ENCODE data around the gene SORBS1. TPM values are rescaled to one million over a fixed set of nuclear protein-coding genes. Genes with fewer than 3 reads are reported as not detected.
A peak's percentile ranks its signal among the peaks of the same experiment; 100 is the strongest.

Gene SORBS1
- total RNA-seq, 2 donors from 2014 or later = 17.6 to 150 TPM

- H3K4me3 ChIP-seq = no peak overlapping the region
- no peak for DNase-seq
- H3K27me3 ChIP-seq = no peaks in the 10 kb centered on the region
- TF ChIP-seq CTCF (IDR thresholded peaks at IDR 0.05) = no peak
- H3K9ac ChIP-seq (ENCODE audit: low read depth in 2 of 2, low read length in 2 of 2) = no peak overlapping the region
- H3K9me3 ChIP-seq = no peaks in the 10 kb centered on the region
- H3K27ac ChIP-seq = peak overlapping the region; percentile 31
- intact Hi-C loops (cut with DNase I) = no loop called here
- no peaks in the 10 kb centered on the region for H3K36me3 ChIP-seq
- H3K4me1 ChIP-seq = peaks cover 11% of the 10 kb centered on the region
Measured at GRCh38 chr10:95293631-95294030, 267.5 kb downstream of the SORBS1 start.

- Histone ChIP-seq H3K9ac (ENCODE audit: low read depth in 2 of 2, low read length in 2 of 2) (peak overlapping the region; percentile 65 to 77), H3K27ac (peak overlapping the region; percentile 63), H3K4me1 (peaks cover 15% of the 10 kb centered on the region), H3K4me3 (peak overlapping the region; percentile 60), H3K36me3 (no peaks in the 10 kb centered on the region), H3K9me3 (no peaks in the 10 kb centered on the region), H3K27me3 (no peaks in the 10 kb centered on the region)
- DNase-seq = no peak
- intact Hi-C loops (cut with DNase I) = no loop called here
- TF ChIP-seq CTCF (IDR thresholded peaks at IDR 0.05) = no peak
Measured at GRCh38 chr10:95291365-95292039, 269.7 kb downstream of the SORBS1 start.

DNA sequence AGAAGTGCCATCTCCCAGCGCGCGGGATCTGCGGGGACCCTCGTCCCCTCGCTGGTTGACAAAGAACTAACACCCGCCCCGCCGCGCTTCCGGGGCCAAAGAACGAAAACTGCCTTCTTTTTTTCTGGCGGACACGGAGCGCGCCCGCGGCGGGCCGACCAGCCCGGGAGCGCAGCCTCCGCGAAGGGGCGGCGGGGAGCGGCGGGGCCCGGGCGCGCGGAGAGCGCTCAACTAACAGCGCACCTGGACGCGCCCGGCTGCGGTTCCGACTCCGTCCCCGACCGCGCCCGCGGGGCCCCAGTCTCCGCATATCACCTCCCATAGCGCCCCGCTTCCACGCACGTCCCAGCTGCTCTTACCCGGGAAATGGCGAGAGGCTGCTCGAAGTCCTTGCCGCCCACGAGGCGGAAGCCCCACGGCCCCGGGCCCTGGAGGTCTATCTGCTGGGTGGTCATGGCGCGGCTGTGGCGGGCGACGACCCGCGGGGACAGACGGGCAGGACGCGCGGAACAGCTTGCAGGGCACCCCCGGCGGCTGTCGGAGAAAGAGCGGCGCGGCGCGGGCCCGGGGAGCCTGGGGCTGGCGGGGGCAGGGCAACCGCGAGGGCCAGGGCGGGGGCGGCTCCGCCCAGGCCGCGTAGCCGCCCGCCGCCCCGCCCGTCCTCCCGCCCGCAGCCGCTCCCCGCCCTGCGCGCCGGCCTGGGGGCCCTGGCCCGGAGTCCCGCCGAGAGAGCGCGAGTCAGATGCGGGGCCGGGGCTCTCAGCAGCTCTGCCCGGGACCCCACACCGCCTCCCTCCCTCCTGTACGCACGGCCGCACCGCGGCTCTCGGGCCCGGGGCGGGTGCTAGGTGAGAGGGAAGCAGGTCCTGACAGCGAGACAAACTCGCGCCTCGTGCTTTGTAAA, 270.5 kb downstream of the SORBS1 start, which contains the start of gene PDLIM1:
PDLIM1 (minus strand) TSS at position 543 of the 904 bp plus-strand sequence; CDS start at position 455, 88 bp downstream.
- no peak for TF ChIP-seq CTCF (IDR thresholded peaks at IDR 0.05)
- Histone ChIP-seq H3K27me3 (no peaks in the 10 kb centered on the region), H3K4me1 (peaks cover 18% of the 10 kb centered on the region), H3K9me3 (no peaks in the 10 kb centered on the region), H3K9ac (ENCODE audit: low read depth in 2 of 2, low read length in 2 of 2) (peak within 1 kb of the TSS; percentile 95 to 98), H3K27ac (peak within 1 kb of the TSS; percentile 89), H3K36me3 (no peaks in the 10 kb centered on the region), H3K4me3 (peak within 1 kb of the TSS; percentile 60)
- intact Hi-C loops (cut with DNase I) = no loop called here
- DNase-seq = peak; percentile 86

GRCh38 chr10:95289921-95290421, 271.2 kb downstream of the SORBS1 start:
- no peak for TF ChIP-seq CTCF (IDR thresholded peaks at IDR 0.05)
- DNase-seq = no peak
- Histone ChIP-seq H3K4me3 (peak overlapping the region; percentile 60), H3K9me3 (no peaks in the 10 kb centered on the region), H3K9ac (ENCODE audit: low read depth in 2 of 2, low read length in 2 of 2) (peak overlapping the region; percentile 95 to 98), H3K4me1 (peaks cover 22% of the 10 kb centered on the region), H3K27ac (peak overlapping the region; percentile 89), H3K27me3 (no peaks in the 10 kb centered on the region), H3K36me3 (no peaks in the 10 kb centered on the region)
- intact Hi-C loops (cut with DNase I) = no loop called here

Measured in colonic mucosa (tissue), 4 donors.